ENCODE results near the gene ZNF80. TPM values are rescaled to one million over a fixed set of nuclear protein-coding genes. Genes with fewer than 3 reads are reported as not detected.

ZNF80 gene
- total RNA-seq, 1 experiment from 2014 or later: not detected

DNA sequence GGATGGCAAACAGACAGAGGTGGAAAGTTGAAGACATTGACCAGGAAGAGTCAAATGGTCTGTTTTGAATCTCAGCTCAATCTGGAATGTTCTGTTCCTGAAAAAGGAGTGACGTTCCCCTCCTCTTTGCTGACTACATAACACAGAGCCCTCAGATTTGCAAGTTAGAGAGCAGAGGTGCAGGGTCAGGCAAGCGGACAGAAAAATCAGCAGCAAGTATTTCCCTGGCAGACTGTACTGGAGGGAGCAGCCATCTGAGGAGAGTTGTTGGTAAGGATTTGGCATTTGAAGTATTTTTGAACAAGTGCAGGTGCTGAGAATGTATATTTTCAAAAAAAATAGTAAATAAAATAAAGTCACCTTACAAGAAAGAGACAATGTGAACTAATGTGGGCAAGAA is 17.6 kb downstream of the ZNF80 start:
- no peak for DNase-seq (ENCODE audit: low read depth)

- no peak for DNase-seq (ENCODE audit: low read depth)
Measured at GRCh38 chr3:114218578-114219185, 18.7 kb downstream of the ZNF80 start.

- DNase-seq (ENCODE audit: low read depth): peak; percentile 6
Measured at GRCh38 chr3:114218006-114218405, 19.4 kb downstream of the ZNF80 start.

- DNase-seq (ENCODE audit: low read depth): no peak
Measured at GRCh38 chr3:114217266-114217665, 20.1 kb downstream of the ZNF80 start.

DNA sequence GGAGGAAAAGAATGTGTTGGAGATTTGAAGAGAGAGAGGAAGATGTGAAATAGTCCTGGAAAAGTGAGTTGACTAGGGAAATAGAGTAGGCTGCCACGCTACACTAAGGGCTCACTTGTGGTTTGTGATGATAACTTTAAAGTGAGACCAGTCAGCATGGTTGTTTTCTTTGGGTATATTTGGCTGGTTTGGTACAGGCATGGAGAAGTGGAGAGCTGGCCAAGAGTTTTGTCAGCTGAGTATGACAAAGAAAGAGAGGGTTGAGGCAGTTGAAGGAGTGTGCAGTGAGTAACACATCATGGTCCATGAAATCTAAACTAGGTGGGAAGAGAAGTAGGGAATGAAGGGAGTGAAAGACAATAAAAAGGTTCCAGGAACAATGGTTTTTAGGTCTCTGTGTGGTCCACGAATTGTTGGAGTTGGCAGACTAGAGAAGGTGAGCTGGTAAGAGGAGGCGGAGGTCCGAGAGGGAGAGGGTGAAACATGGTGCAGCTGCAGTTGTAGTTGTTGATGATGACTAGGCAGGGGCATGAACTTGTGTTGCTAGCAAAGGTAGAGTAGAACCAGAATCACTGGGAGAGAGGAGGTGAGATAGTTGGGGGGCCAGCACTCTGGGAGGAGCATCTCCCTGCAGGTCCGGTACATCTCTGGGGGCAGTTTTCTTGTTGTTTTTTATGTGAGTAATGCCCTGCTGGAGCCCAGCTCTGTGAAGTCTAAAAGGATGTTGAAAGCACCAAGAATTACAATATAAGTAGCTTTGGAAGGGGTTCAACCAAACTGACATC is 21.0 kb downstream of the ZNF80 start:
- DNase-seq (ENCODE audit: low read depth): peak; percentile 22

GRCh38 chr3:114214542-114215341 is 22.6 kb downstream of the ZNF80 start:
- no peak for DNase-seq (ENCODE audit: low read depth)

DNA sequence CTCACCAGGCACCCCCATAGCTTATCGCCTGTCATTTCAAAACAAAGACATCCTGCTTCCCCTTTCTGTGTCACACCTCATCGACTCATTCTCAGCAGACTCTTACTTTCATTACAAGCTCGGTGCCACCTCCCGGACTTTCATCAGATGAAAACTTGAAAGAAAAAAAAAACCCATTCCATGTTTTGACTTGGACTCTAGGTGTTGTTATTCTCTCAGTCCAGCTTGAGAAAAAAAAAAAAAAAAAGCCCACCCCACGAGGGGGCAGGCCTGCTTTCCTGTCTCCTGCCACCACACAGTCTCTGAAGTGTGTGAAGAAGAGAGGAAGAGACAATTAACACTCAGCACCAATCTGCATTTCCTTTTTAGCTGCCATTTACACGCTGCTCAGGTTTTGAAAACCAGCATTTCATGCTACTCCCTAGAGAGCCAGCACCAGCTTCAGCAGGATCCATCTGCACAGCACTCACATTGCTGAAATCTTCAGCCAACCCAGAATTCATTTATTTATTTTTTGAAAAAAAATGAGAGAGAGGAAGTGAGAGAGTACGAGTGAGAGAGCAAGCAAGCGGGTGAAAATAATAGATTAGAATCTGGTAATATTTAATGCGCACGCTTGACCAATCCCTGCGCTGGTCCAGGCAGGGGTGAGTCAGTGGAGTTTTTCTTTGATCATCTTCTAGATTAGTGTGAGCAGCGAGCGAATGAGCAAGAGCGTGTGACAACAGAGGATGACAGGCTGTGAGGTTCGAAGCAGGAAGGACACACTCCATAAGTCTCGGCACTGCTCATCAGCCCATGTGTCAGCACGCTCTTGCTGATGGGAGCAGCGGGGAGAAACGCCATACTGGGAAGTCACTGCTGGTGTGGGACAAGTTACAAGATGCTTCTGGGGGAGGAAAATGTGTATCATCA is 23.5 kb downstream of the ZNF80 start:
- DNase-seq (ENCODE audit: low read depth): peak; percentile 82

DNA sequence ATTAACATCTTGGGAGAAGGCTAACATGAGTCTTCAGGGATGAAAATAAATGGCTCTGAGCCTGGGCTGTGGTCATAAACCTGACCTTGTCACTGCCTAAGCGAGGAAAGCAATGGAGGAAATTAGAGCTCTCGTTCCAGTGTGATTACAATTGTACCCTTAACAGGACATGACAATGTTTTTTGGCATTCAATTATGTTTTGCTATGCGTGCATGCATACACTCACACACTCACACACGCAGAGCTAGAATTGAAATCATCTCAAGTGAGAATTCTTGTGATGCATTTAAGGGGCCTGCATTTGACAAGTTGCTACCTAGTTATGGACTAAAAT is 24.1 kb downstream of the ZNF80 start:
- DNase-seq (ENCODE audit: low read depth): peak; percentile 44

DNA sequence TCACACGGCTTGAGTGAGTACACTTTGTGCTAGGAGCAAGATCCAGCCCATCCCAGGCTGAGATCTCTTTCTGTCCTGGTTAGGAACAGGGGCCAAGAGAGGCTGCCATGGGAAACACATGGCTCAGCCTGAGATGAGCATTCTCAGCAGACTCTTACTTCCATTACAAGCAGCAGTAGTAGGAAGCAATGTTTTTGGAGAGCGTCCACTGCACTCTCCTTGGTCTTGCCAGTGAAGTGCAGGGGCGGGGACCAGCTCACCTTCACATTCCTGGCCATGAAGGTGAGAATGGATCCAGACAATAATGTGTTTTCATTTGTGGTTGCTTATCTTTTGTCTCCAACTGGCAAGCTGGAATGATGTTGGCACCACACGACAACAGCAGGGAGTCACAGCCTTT is 24.7 kb downstream of the ZNF80 start:
- DNase-seq (ENCODE audit: low read depth): no peak

GRCh38 chr3:114207768-114208167 is 29.6 kb downstream of the ZNF80 start:
- no peak for DNase-seq (ENCODE audit: low read depth)

DNA sequence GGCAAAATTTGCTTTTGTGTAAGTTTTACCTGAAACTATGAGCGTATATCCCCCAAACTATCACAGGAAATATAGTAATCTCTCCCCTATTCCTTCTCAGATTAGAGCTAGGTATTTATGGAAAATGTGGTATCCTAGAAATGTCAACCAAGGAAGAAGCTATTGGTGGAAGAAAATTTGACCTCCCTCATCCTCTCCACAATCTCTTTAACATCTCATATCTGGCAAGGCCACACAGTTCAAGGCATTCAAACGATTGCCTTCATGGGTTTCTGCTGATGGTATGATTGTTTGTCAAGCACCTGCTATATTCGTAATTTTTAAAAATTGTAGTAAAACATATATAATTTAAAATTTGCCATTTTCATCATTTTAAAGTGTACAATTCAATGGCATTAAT is 31.0 kb downstream of the ZNF80 start:
- DNase-seq (ENCODE audit: low read depth): no peak

DNA sequence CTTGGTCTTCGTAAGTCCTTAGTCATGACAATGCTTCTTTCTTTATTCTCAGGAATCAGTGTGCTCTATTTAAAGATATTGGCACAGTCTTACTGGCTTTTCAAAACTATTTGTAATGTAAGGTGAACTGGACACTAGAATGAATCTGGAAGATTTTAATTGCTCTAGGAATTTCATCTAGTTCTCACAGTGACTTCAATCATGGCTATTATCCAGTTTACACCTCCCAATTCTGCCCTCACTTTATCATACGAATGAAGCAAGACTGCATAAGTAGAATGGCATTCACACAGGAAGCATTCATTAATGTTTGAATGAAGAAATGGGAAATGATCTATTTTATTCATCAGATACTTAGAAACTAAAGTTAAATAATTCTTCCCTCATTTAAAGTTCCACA is 31.8 kb downstream of the ZNF80 start:
- DNase-seq (ENCODE audit: low read depth): no peak

DNA sequence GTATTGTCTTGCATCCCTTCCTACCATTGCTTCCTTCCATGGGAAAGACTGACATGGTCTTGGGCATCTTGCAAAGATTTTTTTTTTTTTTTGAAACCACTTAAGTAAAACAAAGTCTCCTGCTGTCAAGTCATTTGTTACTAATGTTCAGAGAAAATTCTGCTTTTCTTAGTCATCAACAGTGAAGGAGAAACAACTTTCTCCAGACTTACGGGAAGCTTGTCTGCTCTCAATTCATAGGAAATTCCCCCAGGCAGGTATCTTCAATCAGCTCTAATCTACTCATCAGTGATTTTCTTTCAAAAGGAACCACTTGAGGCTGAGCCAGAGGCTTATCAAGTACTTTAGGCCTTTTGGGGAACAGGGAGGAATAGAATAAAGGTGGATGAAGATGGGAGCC is 42.6 kb downstream of the ZNF80 start:
- DNase-seq (ENCODE audit: low read depth): peak; percentile 43

DNA sequence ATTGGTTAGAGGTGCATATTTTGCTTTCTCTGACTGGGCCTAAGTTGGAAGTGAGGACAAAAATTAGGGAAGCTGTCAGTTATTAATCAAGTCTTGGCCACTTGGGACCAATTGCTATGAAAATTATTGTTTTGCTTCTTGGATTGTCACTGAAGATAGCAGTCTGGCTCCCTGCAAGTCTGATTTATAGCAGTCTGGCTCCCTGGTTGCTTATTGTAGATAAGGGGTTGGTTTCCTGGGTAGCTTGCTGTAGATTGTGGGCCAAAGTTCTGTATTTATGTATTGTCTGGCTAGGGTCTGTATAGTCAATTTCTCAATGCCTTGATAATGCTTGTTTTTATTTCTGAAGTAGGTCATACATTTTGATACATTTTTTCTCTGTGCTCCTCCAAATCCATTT is 45.2 kb downstream of the ZNF80 start:
- DNase-seq (ENCODE audit: low read depth): no peak

- DNase-seq (ENCODE audit: low read depth): no peak
Measured at GRCh38 chr3:114186501-114186900, 50.9 kb downstream of the ZNF80 start.

Other genes with a start within 250 kb of the ZNF80 start
- gene CCDC191, start 181.1 kb downstream of the ZNF80 start, total RNA-seq (2014; rRNA removed; shearing (Covaris generic)): 0.71 and 1.5 TPM in 2 replicates
- gene QTRT2, start 180.8 kb downstream of the ZNF80 start, total RNA-seq (2014; rRNA removed; shearing (Covaris generic)): 14.8 and 29.4 TPM in 2 replicates
- gene DRD3, start 58.5 kb downstream of the ZNF80 start, total RNA-seq (2014; rRNA removed; shearing (Covaris generic)): not detected in 2 replicates
- not detected in 2 replicates for gene TIGIT, start 56.5 kb upstream of the ZNF80 start, total RNA-seq (2014; rRNA removed; shearing (Covaris generic))

All from M059J (cell line).